ENCODE data around the gene CNNM3. TPM values are rescaled to one million over a fixed set of nuclear protein-coding genes. Genes with fewer than 3 reads are reported as not detected.

Gene CNNM3
- total RNA-seq, 1 experiment from 2014 or later, result 25.1 TPM

DNA sequence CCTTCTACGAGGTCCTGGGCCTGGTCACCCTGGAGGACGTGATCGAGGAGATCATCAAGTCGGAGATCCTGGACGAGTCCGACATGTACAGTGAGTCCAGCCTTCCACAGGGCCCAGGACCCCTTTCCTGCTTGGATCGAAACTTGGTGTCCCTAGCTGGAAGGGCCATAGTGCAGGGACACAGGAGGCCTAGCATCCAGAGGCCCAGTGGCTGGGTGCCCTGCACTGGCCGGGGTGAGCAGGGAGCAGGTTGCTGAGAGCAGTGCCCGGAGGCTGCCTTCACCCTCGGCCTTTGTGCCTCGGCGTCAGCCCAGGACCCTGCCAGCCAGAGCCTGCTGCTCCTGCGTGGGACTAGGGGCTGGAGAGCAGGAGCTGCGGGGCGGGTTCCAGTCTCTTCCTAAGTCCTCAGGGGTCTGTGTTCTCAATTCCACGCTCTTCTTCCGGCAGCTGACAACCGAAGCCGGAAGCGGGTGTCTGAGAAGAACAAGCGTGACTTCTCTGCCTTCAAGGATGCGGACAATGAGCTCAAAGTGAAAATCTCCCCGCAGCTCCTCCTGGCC lies 18.9 kb upstream of the CNNM3 start:
- no peak for DNase-seq
- no peaks in the 10 kb centered on the region for H3K27me3 Mint-ChIP-seq (ENCODE audit: unreplicated experiment)
- TF ChIP-seq, protein P1, sequence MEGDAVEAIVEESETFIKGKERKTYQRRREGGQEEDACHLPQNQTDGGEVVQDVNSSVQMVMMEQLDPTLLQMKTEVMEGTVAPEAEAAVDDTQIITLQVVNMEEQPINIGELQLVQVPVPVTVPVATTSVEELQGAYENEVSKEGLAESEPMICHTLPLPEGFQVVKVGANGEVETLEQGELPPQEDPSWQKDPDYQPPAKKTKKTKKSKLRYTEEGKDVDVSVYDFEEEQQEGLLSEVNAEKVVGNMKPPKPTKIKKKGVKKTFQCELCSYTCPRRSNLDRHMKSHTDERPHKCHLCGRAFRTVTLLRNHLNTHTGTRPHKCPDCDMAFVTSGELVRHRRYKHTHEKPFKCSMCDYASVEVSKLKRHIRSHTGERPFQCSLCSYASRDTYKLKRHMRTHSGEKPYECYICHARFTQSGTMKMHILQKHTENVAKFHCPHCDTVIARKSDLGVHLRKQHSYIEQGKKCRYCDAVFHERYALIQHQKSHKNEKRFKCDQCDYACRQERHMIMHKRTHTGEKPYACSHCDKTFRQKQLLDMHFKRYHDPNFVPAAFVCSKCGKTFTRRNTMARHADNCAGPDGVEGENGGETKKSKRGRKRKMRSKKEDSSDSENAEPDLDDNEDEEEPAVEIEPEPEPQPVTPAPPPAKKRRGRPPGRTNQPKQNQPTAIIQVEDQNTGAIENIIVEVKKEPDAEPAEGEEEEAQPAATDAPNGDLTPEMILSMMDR (IDR thresholded peaks at IDR 0.05; ENCODE audit: unreplicated experiment), result no peak
- no peaks in the 10 kb centered on the region for H3K36me3 Mint-ChIP-seq (ENCODE audit: insufficient read depth, unreplicated experiment)
- intact Hi-C loops (cut with micrococcal nuclease; ENCODE audit: unreplicated experiment), result no loop called here
- H3K9me3 Mint-ChIP-seq (ENCODE audit: low read depth, unreplicated experiment), result no peaks in the 10 kb centered on the region
- no TSS peak for BruUV-seq (replicated peaks)
- no peak overlapping the region for H3K27ac Mint-ChIP-seq (ENCODE audit: unreplicated experiment)
- H3K4me1 Mint-ChIP-seq (ENCODE audit: low read depth, unreplicated experiment), result no peaks in the 10 kb centered on the region
- no peak overlapping the region for H3K4me3 Mint-ChIP-seq (ENCODE audit: low read depth, unreplicated experiment)
- CTCF ChIA-PET, result no interaction called here

DNA sequence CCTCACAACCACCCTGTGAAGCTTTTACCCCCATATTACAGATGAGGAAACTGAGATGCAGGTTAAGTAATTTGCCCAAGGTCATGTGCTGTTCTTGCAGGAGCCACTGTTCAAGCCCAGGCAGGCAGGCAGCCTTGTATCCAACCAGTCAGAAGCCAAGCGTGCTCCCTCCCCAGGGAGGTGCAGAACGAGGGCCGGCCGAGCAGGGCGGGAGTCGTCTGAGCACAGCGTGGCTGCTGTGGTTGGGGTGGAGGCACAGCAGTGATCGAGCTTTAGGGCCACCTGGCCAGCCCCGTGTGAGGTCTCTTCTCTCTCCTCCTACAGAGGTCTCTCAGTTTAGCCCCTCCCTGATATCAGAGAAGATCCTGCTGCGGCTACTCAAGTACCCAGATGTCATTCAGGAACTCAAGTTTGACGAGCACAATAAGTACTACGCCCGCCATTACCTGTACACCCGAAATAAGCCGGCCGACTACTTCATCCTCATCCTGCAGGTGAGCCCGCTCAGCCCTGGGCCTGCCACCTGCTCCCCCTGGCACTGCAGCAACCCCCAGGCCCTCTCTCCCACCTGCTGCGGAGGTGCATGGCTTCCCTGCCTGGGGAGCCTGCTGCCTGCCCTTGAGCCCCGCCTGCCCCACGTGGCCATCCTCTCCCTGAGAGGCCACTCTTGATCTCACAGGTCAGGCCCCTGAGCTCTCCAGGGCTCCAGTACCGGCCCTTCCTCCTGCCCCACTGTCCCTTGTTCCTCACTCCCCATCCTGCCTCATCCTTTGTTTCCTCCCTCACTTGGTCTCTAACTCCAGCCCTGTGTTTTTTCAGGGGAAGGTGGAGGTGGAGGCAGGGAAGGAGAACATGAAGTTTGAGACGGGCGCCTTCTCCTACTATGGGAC lies 17.1 kb upstream of the CNNM3 start:
- intact Hi-C loops (cut with micrococcal nuclease; ENCODE audit: unreplicated experiment), result no loop called here
- BruUV-seq (replicated peaks), result no TSS peak
- Mint-ChIP-seq H3K9me3 (ENCODE audit: low read depth, unreplicated experiment) (no peaks in the 10 kb centered on the region), H3K36me3 (ENCODE audit: insufficient read depth, unreplicated experiment) (no peaks in the 10 kb centered on the region), H3K27ac (ENCODE audit: unreplicated experiment) (no peak overlapping the region), H3K4me1 (ENCODE audit: low read depth, unreplicated experiment) (no peaks in the 10 kb centered on the region), H3K27me3 (ENCODE audit: unreplicated experiment) (no peaks in the 10 kb centered on the region), H3K4me3 (ENCODE audit: low read depth, unreplicated experiment) (no peak overlapping the region)
- TF ChIP-seq, protein P1 (IDR thresholded peaks at IDR 0.05; ENCODE audit: unreplicated experiment), result no peak
- DNase-seq, result no peak
- CTCF ChIA-PET, result no interaction called here

DNA sequence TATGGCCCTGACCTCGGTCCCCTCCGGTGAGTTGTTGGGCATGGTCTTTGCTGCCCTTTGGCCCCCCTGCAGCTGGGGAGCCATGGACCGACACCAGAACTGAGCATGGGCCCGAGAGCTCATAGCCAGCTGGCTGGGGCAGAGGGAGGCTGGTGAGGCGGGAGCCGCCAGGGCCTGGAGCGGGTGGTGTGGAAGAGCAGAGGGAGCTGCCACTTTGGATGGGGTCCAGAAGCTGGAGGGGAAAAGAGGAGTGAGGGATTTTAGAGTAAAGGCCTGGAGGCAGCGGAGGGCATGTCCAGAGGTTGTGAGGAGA lies 16.5 kb upstream of the CNNM3 start:
- TF ChIP-seq, protein P1 (IDR thresholded peaks at IDR 0.05; ENCODE audit: unreplicated experiment), result no peak
- CTCF ChIA-PET, result no interaction called here
- no TSS peak for BruUV-seq (replicated peaks)

DNA sequence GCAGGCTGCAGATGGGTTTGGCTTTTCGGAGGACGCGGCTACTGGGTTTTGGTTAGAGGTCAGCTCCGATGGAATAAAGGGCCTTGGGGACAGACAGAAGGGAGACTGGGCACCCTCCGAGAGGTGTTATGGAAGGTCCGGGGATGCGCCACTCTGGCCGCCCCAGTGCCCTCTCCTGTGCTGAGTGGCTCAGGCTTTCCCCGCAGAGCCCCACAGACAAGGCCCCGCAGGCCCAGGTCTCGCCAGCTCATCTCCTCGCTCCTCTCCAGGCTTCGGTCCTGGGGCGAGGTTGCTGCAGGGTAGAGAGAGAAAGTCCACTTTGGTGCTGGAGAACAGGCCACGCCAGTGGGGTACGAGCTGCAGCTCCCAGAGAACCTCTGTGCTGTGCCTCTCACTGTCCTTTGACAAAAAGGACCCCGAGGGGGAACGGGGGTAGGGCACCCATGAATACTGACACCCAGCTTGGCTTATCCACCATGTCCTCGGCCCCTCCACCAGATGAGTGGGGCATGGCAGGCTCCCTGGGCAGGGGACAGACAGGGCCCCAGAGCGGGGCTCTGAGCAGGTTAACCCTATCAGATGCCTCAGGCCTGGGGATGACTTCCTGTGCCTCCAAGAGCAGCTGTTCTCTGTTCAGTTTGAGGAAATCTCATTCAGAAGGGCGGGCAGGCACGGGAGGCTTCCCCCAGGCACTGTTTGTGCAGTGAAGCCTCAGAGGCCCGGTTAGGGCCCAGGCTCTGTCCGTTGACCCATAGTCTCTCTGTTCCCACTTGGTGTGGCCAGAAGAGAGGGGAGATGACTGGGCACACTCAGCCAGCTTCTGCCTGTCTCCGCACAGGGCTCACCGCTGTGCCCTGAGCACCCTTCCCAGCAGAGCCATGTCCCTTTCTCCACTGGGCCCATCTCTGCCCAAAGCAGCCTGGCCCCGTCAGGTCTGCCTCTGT lies 15.7 kb upstream of the CNNM3 start:
- CTCF ChIA-PET, result interaction anchor here (0.6 to 1.5 kb wide), 6 partner anchors 38 to 312 kb away, joined by 3 to 6 read pairs (median 4); partner anchors contain the start of genes ANKRD36 and CNNM4
- no TSS peak for BruUV-seq (replicated peaks)
- H3K4me3 Mint-ChIP-seq (ENCODE audit: low read depth, unreplicated experiment), result no peak overlapping the region

More for the DNA sequence above, 16.5 kb upstream of the CNNM3 start:
- no peak for DNase-seq
- no peaks in the 10 kb centered on the region for H3K36me3 Mint-ChIP-seq (ENCODE audit: insufficient read depth, unreplicated experiment)
- no peaks in the 10 kb centered on the region for H3K9me3 Mint-ChIP-seq (ENCODE audit: low read depth, unreplicated experiment)
- intact Hi-C loops (cut with micrococcal nuclease; ENCODE audit: unreplicated experiment), result no loop called here
- no peaks in the 10 kb centered on the region for H3K27me3 Mint-ChIP-seq (ENCODE audit: unreplicated experiment)
- no peak overlapping the region for H3K4me3 Mint-ChIP-seq (ENCODE audit: low read depth, unreplicated experiment)
- no peak overlapping the region for H3K27ac Mint-ChIP-seq (ENCODE audit: unreplicated experiment)
- H3K4me1 Mint-ChIP-seq (ENCODE audit: low read depth, unreplicated experiment), result no peaks in the 10 kb centered on the region

More for the DNA sequence above, 15.7 kb upstream of the CNNM3 start:
- Mint-ChIP-seq H3K4me1 (ENCODE audit: low read depth, unreplicated experiment) (no peaks in the 10 kb centered on the region), H3K9me3 (ENCODE audit: low read depth, unreplicated experiment) (no peaks in the 10 kb centered on the region), H3K27ac (ENCODE audit: unreplicated experiment) (no peak overlapping the region), H3K27me3 (ENCODE audit: unreplicated experiment) (no peaks in the 10 kb centered on the region), H3K36me3 (ENCODE audit: insufficient read depth, unreplicated experiment) (no peaks in the 10 kb centered on the region)
- TF ChIP-seq, protein P1 (IDR thresholded peaks at IDR 0.05; ENCODE audit: unreplicated experiment), result no peak
- intact Hi-C loops (cut with micrococcal nuclease; ENCODE audit: unreplicated experiment), result loop anchor here (2.0 kb wide), 1 partner anchor 38 kb away; no protein-coding TSS in a partner anchor
- DNase-seq, result no peak

Measured in Calu3 (cell line).